DND-41 (cell line): Measurements from ENCODE around the gene SYNGR3.

Experiments used
- CTCF ChIP-seq: IDR thresholded peaks from 2 replicates; pipeline ENCODE4 v1.5.1; 2012; ENCODE audit warnings: borderline replicate concordance, low read length, moderate library complexity, mild to moderate bottlenecking; ENCODE audit not compliant: poor library complexity, severe bottlenecking; ENCODE audit errors: extremely low read depth
- EZH2 ChIP-seq: IDR thresholded peaks from 3 replicates; pipeline ENCODE4 v1.6.1; 2012; ENCODE audit warnings: borderline replicate concordance, low read depth, mild to moderate bottlenecking, moderate library complexity, low read length, inconsistent platforms; ENCODE audit not compliant: severe bottlenecking

DNA sequence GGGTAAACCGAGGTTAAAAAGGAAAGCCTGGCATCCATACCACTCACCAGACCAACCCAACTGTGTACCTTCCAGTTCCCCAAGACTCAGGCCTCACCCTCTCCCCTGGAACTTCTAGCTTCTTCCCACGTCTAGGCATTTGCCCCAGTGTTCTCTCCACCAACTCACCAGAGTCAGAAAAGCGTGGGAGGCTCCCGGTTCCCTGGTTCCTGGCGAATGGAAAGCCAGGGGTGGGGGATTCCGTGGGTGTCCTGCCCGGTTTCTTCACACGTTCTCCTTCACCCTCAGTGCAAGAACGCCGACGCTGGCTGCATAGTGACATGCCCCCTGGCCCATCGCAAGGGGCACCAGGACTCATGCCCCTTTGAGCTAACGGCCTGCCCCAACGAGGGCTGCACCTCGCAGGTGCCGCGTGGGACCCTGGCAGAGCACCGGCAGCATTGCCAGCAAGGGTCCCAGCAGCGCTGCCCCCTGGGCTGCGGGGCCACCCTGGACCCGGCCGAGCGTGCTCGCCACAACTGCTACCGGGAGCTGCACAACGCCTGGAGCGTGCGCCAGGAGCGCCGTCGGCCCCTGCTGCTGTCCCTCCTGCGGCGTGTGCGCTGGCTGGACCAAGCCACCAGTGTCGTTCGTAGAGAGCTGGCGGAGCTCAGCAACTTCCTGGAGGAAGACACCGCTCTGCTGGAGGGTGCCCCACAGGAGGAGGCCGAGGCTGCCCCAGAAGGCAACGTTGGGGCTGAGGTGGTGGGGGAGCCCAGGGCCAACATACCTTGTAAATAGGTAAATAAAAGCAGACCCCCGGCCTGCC is 21.4 kb upstream of the SYNGR3 start:
- TF ChIP-seq CTCF (no peak), EZH2 (no peak)
